SJSA1 (cell line): ENCODE results near the gene RASGRF2. TPM values are rescaled to one million over a fixed set of nuclear protein-coding genes. Genes with fewer than 3 reads are reported as not detected.
A peak's percentile ranks its signal among the peaks of the same experiment; 100 is the strongest.
"Not testable (repeated sequence)": the region's sequence is repeated elsewhere in the genome, so short reads cannot be mapped to it uniquely, and the experiment has no call there.

Source experiments
- DNase-seq, 2 experiments: peaks; one replicate each; pipeline ENCODE4 v3.0.0-alpha.2; 2015 to 2020; ENCODE audit warnings: low spot score in 2 of 2, low read depth in 1 of 2
- H3K27ac ChIP-seq: fragments of 250-450 bp; sonication (Bioruptor Pico); 2 replicates; pipeline ENCODE4 v1.5.1; 2020; ENCODE audit warnings: mild to moderate bottlenecking, moderate library complexity
- H3K27me3 ChIP-seq: fragments of 250-450 bp; sonication (Bioruptor Pico); replicated peaks from 2 replicates; pipeline ENCODE4 v1.5.1; 2020; ENCODE audit warnings: mild to moderate bottlenecking, moderate library complexity
- H3K36me3 ChIP-seq: fragments of 250-450 bp; sonication (Bioruptor Pico); 2 replicates; pipeline ENCODE4 v1.5.1; 2020; ENCODE audit warnings: mild to moderate bottlenecking
- H3K4me1 ChIP-seq: fragments of 250-450 bp; sonication (Bioruptor Pico); replicated peaks from 2 replicates; pipeline ENCODE4 v1.6.1; 2021; ENCODE audit warnings: mild to moderate bottlenecking
- H3K4me3 ChIP-seq: fragments of 250-450 bp; sonication (Bioruptor Pico); 2 replicates; pipeline ENCODE4 v1.5.1; 2020; ENCODE audit warnings: mild to moderate bottlenecking
- H3K9me3 ChIP-seq: fragments of 250-450 bp; sonication (Bioruptor Pico); replicated peaks from 2 replicates; pipeline ENCODE4 v1.5.1; 2020; ENCODE audit warnings: mild to moderate bottlenecking
- total RNA-seq: library from RNA; depleted of rRNA; stranded (reverse); fragments of >200 nt; shearing (Covaris generic); gene quantifications from 2 replicates; pipeline ENCODE4 v1.2.3, GENCODE V29; 2014

Gene RASGRF2
- total RNA-seq, 1 experiment from 2014 or later: 12.5 TPM

DNA sequence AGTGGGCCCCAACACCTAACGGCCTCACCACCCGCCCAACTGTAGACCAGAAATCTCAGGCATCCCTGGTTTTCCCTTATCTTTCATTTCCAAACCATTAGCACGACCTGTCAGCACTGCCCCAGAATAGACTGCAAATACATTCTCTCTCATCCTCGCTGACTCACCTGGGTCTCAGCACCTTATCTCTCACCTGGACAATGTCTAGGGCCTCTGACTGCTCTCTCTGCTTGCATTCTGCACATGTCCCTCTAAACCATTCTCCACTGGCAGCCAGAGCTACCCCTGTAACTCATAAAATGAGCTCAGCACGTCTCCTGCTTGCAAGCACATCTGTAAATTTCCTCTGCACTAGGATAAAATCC is 285.7 kb downstream of the RASGRF2 start:
- Histone ChIP-seq H3K27me3 (no peaks in the 10 kb centered on the region), H3K9me3 (no peaks in the 10 kb centered on the region), H3K36me3 (no peaks in the 10 kb centered on the region), H3K4me1 (peaks cover 9% of the 10 kb centered on the region; the same call in 1 of the 2 replicates), H3K27ac (no peak overlapping the region), H3K4me3 (no peak overlapping the region)
- DNase-seq: no peak

DNA sequence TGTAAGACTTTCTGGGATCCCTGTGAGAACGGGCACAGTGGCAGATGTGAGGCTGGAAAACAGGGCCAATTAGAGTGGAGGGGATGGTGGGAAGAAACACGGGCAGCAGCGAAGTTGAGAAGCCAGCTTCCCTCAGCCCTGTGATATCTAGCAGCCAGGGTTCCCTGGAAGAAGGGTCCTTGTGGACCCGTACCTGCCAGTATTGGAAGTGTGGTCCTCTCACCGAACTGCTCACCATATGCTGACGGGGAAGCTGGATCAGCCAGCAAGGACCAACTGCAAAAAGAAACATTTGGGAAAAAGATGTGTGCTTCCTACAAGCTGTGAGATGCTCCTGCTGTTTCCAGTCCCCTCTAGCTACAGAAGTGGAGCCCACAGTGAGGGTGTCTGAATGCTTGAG is 286.5 kb downstream of the RASGRF2 start:
- DNase-seq: no peak
- H3K27me3 ChIP-seq: no peaks in the 10 kb centered on the region

DNA sequence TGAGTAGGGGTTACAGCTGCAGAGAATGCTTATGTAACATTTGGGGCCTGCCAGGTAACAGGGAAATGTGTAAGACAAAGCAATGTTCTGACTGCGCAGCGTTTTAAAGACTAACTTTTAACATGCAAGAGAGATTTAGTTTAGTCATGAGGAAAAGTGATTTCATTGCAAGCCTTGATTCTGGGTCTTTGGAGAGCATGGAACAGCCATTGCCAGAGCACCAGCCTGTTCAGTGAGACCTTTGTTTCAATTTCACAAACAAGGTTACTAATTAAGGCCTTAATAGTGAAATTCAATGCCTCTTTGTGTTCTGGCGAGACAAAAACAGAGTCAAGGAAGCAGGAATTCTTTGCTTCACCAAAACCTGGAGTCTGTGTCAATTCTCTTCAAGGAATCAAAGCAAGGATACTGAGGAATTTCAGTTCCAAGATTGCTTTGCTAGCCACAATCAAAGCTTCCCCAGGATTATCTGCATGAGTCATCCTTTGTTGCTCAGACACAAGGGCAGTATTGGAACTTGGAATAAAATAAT is 287.3 kb downstream of the RASGRF2 start:
- H3K9me3 ChIP-seq: no peaks in the 10 kb centered on the region

More for the DNA sequence above, 286.5 kb downstream of the RASGRF2 start:
- no peaks in the 10 kb centered on the region for H3K9me3 ChIP-seq
- H3K4me1 ChIP-seq: peaks cover 9% of the 10 kb centered on the region; the same call in 1 of the 2 replicates
- no peak overlapping the region for H3K27ac ChIP-seq
- no peak overlapping the region for H3K4me3 ChIP-seq
- H3K36me3 ChIP-seq: no peaks in the 10 kb centered on the region

DNA sequence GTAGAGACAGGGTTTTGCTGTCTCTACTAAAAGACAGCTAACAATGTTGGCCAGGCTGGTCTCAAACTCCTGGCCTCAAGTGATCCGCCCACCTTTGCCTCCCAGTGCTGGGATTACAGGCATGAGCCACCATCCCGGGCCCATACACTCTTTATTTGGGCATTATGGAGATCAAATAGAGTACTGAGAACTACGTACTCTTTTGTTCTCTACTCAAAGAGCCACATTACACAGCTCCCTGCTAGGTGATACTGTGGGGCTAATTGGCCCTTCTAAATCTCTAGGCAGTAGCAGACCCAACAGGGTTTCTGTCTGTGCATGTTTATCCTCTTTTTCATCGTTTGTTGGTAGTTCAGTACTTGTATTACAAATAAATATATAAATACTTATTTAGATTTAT is 289.1 kb downstream of the RASGRF2 start:
- no peak overlapping the region for H3K4me3 ChIP-seq
- H3K36me3 ChIP-seq: no peaks in the 10 kb centered on the region
- peaks cover 9% of the 10 kb centered on the region; the same call in 1 of the 2 replicates for H3K4me1 ChIP-seq
- no peaks in the 10 kb centered on the region for H3K27me3 ChIP-seq
- H3K27ac ChIP-seq: no peak overlapping the region
- no peaks in the 10 kb centered on the region for H3K9me3 ChIP-seq
- DNase-seq: no peak

More for the DNA sequence above, 287.3 kb downstream of the RASGRF2 start:
- Histone ChIP-seq H3K4me1 (peaks cover 9% of the 10 kb centered on the region; the same call in 1 of the 2 replicates), H3K36me3 (no peaks in the 10 kb centered on the region), H3K27ac (peak overlapping the region; percentile 8; the same call in 1 of the 2 replicates), H3K4me3 (no peak overlapping the region), H3K27me3 (no peaks in the 10 kb centered on the region)
- DNase-seq: peak in 1 of 2 experiments; percentile 19

DNA sequence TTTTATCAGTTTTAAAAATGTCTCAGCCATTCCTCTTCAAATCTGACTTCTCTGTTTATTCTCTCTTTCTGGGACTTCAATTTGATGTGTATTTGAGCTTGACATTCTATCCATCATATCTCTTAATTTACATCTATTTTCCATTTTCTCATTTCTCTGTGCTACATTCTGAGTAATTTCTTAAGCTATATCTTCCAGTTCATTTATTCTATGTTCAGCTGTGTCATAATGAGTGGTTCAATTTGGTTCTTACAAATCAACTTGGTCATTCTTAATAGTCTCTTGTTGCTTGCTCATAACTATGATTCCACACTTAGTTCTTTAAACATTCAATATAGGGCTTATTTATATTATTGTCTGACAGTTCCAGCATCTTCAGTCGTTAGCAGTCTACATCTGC is 289.8 kb downstream of the RASGRF2 start:
- Histone ChIP-seq H3K36me3 (no peaks in the 10 kb centered on the region), H3K4me1 (peaks cover 9% of the 10 kb centered on the region; the same call in 1 of the 2 replicates), H3K4me3 (no peak overlapping the region), H3K9me3 (no peaks in the 10 kb centered on the region), H3K27me3 (no peaks in the 10 kb centered on the region), H3K27ac (no peak overlapping the region)
- DNase-seq: no peak

DNA sequence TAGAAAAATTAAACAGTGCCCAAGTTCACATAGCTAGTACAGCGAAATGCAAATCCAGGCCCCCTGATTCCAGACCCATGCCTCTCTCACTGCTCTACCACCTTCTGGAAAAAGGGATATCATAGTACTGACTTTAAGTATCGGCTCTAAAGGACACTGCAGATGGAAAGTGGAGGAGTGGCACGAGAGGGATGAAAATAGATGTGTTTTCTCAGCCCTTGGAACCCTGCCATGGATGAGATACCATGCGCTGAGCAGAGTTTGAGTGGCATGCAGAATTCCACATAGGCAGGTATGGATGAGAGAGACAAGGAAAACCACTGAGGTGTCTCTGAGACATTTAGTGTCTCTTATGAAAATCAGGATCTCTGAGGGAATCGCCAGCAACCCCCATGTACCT is 291.8 kb downstream of the RASGRF2 start:
- H3K4me3 ChIP-seq: no peak overlapping the region
- H3K9me3 ChIP-seq: no peaks in the 10 kb centered on the region
- no peak for DNase-seq
- no peaks in the 10 kb centered on the region for H3K36me3 ChIP-seq
- H3K27me3 ChIP-seq: no peaks in the 10 kb centered on the region
- H3K4me1 ChIP-seq: peaks cover 9% of the 10 kb centered on the region; the same call in 1 of the 2 replicates
- H3K27ac ChIP-seq: no peak overlapping the region

DNA sequence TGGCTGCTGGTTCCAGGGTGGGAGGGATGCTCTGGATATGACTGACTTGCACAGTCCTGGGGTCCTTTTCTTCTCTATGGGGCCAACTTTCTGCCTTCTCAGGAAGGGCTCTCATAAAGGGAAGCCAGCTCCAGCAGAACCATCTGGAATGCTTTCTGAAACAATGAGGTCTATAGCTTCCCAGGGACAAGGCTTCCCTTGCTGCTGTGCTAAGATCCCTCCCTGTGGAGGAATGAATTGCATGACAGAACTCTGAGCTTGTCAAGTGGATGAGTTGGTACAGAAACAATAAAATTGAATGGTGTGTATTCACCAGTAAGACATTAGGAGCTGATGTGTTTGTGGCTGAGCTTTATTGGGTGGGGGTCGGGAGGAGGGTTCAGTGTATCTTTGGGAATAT is 292.7 kb downstream of the RASGRF2 start:
- H3K27me3 ChIP-seq: no peaks in the 10 kb centered on the region
- H3K9me3 ChIP-seq: no peaks in the 10 kb centered on the region
- H3K4me1 ChIP-seq: 0 out of 2 replicates have a peak, but pooled peaks cover 2% of the 10 kb centered on the region
- no peak overlapping the region for H3K4me3 ChIP-seq
- DNase-seq: no peak
- H3K36me3 ChIP-seq: no peaks in the 10 kb centered on the region
- no peak overlapping the region for H3K27ac ChIP-seq

DNA sequence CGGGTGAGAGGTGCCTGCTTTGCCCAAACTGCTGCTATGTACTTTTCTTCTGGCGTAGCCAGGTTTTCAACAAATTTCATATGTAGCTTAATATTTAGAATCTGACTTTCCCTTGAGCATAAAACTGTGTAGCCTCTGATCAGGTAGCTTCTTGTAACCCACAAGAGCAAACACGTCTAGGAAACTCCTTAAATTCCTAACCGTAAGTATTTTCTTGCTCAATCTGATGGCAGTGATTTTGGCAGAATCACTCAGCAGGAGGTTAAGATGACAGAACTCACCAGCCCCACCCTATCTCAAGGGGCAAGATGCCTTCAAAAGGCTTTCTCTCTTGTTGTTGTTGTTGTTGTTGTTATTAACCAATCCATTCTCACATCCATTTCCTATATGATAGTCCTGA is 293.7 kb downstream of the RASGRF2 start:
- Histone ChIP-seq H3K4me3 (no peak overlapping the region), H3K9me3 (no peaks in the 10 kb centered on the region), H3K27me3 (no peaks in the 10 kb centered on the region), H3K4me1 (no peaks in the 10 kb centered on the region), H3K36me3 (no peaks in the 10 kb centered on the region), H3K27ac (no peak overlapping the region)
- no peak for DNase-seq

DNA sequence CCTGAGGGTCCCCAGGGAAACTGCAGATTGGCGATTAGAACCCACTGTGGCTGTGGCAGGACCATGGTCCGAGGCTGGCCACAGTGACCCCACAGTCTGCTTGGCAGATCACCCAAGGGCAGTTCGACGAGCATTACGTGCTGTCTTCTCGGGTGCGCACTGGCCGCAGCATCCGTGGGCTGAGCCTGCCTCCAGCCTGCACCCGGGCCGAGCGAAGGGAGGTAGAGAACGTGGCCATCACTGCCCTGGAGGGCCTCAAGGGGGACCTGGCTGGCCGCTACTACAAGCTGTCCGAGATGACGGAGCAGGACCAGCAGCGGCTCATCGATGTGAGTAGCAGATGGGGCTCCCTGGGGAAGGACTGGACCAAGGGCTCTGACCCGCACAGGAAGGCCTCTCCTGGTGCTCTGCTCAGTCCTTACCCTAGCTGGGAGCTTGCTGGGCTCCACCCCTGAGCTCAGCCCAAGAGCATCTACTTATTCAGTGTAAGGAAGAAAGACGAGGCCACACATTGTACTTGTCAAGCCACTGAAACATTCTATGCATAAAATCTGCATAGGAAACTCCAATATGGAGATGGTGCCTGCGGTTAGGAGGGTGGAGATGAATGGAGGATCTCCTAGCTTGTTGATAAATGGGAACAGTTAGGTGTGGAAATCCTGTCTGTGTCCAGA is 294.9 kb downstream of the RASGRF2 start:
- DNase-seq: no peak
- no peak overlapping the region for H3K27ac ChIP-seq

DNA sequence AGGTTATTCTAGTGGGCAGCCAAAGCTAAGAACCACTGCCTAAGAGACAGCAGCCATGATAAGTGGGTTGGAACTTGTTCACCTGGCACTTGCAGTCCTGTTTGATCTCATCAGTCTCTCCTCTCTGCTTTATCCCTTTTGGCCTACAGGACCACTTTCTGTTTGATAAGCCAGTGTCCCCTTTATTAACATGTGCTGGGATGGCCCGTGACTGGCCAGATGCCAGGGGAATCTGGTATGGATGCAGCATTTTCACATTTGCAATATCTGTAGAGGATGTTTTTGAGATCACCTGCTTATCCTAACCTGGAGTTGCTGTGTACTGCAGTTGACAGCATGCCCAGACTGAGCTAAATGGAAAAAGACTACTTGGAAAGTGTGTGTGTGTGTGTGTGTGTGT is 296.6 kb downstream of the RASGRF2 start:
- Histone ChIP-seq H3K4me1 (no peaks in the 10 kb centered on the region), H3K36me3 (no peaks in the 10 kb centered on the region; the same call in 1 of the 2 replicates), H3K4me3 (no peak overlapping the region), H3K27me3 (no peaks in the 10 kb centered on the region), H3K9me3 (no peaks in the 10 kb centered on the region), H3K27ac (no peak overlapping the region)
- DNase-seq: no peak

More for the DNA sequence above, 294.9 kb downstream of the RASGRF2 start:
- Histone ChIP-seq H3K27me3 (no peaks in the 10 kb centered on the region), H3K4me1 (no peaks in the 10 kb centered on the region), H3K9me3 (no peaks in the 10 kb centered on the region), H3K36me3 (no peaks in the 10 kb centered on the region; the same call in 1 of the 2 replicates), H3K4me3 (no peak overlapping the region)

DNA sequence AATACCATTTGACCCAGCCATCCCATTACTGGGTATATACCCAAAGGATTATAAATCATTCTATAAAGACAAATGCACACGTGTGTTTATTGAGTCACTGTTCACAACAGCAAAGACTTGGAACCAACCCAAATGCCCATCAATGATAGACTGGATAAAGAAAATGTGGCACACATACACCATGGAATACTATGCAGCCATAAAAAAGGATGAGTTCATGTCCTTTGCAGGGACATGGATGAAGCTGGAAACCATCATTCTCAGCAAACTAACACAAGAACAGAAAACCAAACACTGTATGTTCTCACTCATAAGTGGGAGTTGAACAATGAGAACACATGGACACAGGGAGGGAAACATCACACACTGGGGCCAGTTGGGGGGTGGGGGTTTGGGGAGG is 302.6 kb downstream of the RASGRF2 start:
- H3K9me3 ChIP-seq, H3K27ac ChIP-seq, H3K36me3 ChIP-seq, DNase-seq, H3K4me3 ChIP-seq, H3K4me1 ChIP-seq, H3K27me3 ChIP-seq: not testable (repeated sequence)

DNA sequence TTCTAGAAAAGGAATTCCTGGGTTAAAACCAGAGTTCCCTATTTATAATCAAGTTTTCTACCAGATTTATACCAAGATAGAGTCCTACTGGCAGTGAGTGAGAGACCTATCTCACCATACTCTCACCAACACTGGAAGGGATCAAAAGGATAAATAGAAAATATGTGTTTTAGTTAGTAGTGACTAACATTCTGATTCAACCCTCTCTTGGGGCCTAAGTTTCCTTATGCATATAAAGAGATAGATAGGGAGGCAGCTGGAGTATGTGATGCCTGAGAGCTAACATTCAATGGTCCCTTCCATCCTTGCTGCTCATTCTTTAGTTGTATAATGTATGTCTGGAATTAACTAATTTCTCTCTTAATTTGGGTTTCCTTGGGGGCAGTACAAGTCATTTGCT is 304.9 kb downstream of the RASGRF2 start:
- H3K36me3 ChIP-seq: no peaks in the 10 kb centered on the region
- peaks cover 10% of the 10 kb centered on the region for H3K4me1 ChIP-seq
- no peaks in the 10 kb centered on the region for H3K9me3 ChIP-seq
- H3K27me3 ChIP-seq: no peaks in the 10 kb centered on the region
- no peak overlapping the region for H3K4me3 ChIP-seq
- H3K27ac ChIP-seq: no peak overlapping the region
- DNase-seq: no peak

DNA sequence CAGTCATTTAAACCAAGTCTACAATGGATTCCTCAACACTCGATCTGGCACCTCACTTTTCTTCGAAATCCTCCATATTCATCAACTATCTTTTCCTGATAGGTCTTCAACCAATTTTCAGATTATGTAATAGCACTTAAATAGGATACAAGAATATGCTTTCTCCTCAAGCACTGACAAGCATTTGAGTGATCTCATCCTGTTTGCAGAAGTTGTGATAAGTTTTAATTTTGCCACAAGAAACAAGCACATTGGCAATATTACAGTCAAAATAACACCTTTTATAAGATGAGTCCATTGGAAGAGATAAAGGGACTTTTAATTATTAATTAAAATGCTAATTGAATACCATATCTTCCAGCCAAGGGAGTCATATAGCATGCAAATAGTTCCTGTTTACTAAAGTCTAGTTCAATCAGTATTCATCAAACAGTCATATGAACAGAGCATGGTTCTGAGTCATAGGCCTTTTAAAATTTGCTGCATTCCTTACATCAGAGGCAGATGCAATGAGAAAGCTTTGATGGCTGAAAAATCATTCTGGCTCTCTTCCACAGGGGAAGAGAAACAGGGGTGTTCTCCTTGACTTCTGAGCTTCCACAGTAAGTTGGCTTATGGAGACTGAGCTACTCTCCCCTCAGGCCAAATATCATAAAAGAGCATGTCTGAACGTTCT is 308.5 kb downstream of the RASGRF2 start:
- peak in 1 of 2 experiments; percentile 38 for DNase-seq
- Histone ChIP-seq H3K27ac (peak overlapping the region; percentile 17; the same call in 1 of the 2 replicates), H3K9me3 (peaks cover 4% of the 10 kb centered on the region; the same call in 1 of the 2 replicates), H3K4me3 (no peak overlapping the region), H3K36me3 (no peaks in the 10 kb centered on the region), H3K27me3 (no peaks in the 10 kb centered on the region), H3K4me1 (peaks cover 10% of the 10 kb centered on the region)

DNA sequence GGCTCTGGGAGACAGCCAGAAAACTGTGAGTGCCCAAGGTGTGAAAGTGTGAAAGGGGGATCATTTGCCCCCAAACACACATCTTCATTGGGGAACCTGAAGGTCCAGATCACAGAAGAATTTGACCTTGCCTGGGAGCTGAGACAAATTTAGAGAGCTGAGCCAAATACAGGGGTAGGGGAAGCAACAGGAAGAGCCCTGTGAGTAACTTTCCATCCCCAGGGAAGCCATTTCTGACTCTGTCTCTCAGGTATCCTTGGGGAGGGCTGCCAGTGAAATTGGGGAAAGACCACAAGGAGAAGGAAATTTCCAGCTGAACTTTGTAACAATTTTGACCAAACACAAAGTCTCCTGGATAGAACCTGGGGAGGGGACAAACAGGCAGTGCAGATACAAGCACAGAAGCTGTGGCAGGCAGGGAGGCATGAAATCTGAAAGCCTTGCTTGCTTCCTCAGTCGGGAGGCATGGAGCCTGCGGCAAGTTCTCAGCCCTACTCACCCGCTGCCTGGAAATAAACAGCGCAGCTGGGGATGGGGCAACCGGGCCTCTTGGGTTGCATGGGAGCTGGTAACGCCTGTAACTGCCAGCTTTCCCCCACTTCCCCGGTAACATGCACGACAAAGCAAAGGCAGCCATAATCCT is 309.7 kb downstream of the RASGRF2 start:
- Histone ChIP-seq H3K9me3 (peaks cover 4% of the 10 kb centered on the region; the same call in 1 of the 2 replicates), H3K4me3 (no peak overlapping the region), H3K36me3 (no peaks in the 10 kb centered on the region), H3K27ac (no peak overlapping the region), H3K27me3 (no peaks in the 10 kb centered on the region), H3K4me1 (peaks cover 10% of the 10 kb centered on the region)
- no peak for DNase-seq
